ENCODE measurements around the gene ME3. TPM values are rescaled to one million over a fixed set of nuclear protein-coding genes. Genes with fewer than 3 reads are reported as not detected.

Gene ME3
- total RNA-seq, 1 donor: 19.9 TPM

DNA sequence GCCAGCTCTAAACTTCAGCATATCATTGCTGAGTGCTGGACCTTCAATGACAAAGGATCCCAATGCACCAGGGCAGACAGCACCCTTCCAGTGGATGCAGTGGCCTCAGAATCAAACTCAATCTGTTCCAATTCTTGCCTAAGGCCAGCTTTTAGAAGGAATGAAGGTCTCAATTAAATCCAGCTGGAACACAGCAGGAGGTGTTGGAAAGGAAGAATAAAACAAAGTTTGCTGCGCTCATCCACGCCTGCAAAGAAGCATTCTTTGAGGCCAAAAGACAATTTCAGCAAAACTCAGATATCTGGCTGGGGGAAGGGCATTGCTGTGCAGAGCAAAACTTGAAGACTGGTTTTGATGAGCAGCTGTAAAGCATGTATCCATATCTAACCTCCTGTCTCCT is 177.1 kb downstream of the ME3 start:
- TF ChIP-seq, protein P1, sequence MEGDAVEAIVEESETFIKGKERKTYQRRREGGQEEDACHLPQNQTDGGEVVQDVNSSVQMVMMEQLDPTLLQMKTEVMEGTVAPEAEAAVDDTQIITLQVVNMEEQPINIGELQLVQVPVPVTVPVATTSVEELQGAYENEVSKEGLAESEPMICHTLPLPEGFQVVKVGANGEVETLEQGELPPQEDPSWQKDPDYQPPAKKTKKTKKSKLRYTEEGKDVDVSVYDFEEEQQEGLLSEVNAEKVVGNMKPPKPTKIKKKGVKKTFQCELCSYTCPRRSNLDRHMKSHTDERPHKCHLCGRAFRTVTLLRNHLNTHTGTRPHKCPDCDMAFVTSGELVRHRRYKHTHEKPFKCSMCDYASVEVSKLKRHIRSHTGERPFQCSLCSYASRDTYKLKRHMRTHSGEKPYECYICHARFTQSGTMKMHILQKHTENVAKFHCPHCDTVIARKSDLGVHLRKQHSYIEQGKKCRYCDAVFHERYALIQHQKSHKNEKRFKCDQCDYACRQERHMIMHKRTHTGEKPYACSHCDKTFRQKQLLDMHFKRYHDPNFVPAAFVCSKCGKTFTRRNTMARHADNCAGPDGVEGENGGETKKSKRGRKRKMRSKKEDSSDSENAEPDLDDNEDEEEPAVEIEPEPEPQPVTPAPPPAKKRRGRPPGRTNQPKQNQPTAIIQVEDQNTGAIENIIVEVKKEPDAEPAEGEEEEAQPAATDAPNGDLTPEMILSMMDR (IDR thresholded peaks at IDR 0.05; ENCODE audit: insufficient read depth, low read depth, low read length): no peak
- no peak for DNase-seq (ENCODE audit: low read depth)
- no peak overlapping the region for H3K4me3 ChIP-seq (ENCODE audit: low read depth, low read length)

DNA sequence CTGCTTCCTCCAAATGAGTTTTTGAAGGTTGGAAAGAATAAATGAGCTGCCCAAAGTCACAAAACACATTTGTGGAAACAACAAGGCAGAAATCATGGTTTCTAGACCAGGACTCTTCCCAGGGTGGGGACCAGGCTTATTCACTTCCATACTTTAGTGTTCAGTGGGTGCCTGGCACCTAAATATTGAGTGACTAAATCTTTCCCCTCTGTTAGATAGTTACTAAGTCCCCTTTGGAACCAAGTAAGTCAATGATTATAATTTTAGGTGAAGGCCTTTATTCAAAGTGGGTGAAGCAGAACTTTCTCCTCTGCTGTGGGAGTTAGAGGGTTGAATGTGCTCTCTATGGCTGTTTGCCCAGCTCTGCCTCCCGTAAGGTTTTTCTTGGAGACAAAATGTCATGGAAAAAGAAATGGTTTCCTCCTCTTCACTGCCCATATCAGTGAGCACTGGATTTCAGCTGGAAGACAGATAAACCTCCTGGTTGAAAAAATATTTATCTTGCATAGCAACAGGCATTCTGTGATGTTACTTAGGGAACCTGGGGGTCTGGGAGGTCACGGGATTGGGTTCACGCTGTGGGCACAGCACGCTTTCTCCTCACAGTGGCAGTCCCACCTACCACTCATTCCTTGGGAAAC is 179.9 kb downstream of the ME3 start:
- DNase-seq (ENCODE audit: low read depth): no peak
- H3K4me3 ChIP-seq (ENCODE audit: low read depth, low read length): no peak overlapping the region
- TF ChIP-seq, protein P1 (IDR thresholded peaks at IDR 0.05; ENCODE audit: insufficient read depth, low read depth, low read length): no peak

DNA sequence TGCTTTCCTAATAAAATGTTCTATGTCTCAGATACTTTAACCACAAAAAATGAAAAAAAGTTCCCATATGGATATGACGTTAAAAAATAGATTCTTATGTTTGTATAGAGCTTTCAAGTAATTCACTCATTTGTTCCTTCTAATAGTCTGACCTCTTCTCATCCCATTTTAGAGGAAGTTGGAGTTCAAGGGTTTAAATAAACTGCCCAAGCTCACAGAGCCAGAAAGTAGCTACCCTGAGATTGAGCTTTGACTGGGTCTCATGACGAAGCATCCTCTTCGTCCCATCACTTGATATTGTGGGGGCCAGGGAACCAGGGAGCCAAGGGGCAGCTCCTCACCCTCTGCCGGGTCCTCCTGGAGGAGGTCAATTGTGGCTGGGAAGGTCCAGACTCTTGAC is 181.4 kb downstream of the ME3 start:
- TF ChIP-seq, protein P1 (IDR thresholded peaks at IDR 0.05; ENCODE audit: insufficient read depth, low read depth, low read length): no peak
- DNase-seq (ENCODE audit: low read depth): no peak
- H3K4me3 ChIP-seq (ENCODE audit: low read depth, low read length): no peak overlapping the region

DNA sequence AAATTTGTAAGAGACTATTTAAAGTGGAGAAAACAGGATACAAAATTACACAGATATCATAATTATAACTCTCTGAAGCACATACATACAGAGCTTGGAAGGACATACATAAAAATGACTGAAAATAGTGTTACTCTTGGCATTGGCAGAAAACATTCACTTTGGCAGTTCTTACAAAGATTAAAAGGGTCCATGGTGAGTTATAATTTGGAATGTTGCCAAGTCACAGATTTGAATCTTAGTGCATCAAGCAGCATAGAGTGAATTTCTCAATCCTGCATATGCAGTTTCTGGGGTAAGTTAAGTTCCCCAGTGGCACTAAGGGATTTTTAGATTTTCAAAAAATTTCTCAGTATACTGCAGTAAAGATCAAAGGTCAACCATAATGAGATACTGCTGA is 181.8 kb downstream of the ME3 start:
- no peak for DNase-seq (ENCODE audit: low read depth)
- no peak overlapping the region for H3K4me3 ChIP-seq (ENCODE audit: low read depth, low read length)
- TF ChIP-seq, protein P1 (IDR thresholded peaks at IDR 0.05; ENCODE audit: insufficient read depth, low read depth, low read length): no peak

DNA sequence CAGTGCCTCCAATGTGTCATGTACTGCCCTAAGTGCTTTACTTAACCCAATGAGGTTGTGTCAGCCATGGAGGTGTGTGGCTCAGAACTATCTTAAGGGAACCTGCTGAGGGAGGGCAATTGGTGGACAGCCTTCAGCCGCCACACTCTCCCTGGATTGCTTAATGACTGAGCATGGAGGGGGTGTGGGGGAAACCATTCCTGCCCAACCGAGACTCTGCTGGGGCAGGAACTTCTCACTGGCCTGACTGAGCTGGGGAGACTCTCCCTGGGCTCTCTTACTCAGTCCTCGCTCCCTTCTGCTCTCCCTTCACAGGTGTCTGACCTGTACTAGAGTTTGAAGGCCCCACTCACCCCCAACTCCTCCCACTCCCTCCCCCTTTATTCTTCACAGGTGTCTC is 183.0 kb downstream of the ME3 start:
- DNase-seq (ENCODE audit: low read depth): no peak
- TF ChIP-seq, protein P1 (IDR thresholded peaks at IDR 0.05; ENCODE audit: insufficient read depth, low read depth, low read length): no peak
- no peak overlapping the region for H3K4me3 ChIP-seq (ENCODE audit: low read depth, low read length)

DNA sequence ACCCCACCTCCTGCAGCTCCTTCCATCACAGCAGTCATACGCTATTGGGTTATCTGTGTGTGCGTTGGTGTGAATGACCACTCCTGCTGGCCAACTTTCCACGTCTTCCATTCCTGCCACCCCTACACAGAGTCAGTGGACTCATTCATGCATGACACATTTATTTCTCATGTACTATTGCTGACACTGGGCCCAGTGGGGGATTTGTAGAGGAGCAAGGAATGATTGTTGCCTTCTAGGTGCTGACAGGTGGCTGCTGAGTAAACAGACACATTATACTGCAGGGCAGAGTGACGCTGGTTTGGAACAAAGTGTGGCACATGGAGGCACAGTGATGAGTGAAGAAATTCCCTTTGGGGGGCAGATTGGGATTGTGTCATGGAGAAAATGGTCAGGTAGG is 183.9 kb downstream of the ME3 start:
- DNase-seq (ENCODE audit: low read depth): no peak
- no peak overlapping the region for H3K4me3 ChIP-seq (ENCODE audit: low read depth, low read length)

More for the DNA sequence above, 183.9 kb downstream of the ME3 start:
- TF ChIP-seq, protein P1 (IDR thresholded peaks at IDR 0.05; ENCODE audit: insufficient read depth, low read depth, low read length): no peak
